Measurements from ENCODE around the gene CYSRT1. TPM values are rescaled to one million over a fixed set of nuclear protein-coding genes. Genes with fewer than 3 reads are reported as not detected.
A peak's percentile ranks its signal among the peaks of the same experiment; 100 is the strongest.

The CYSRT1 gene
- total and polyA plus RNA-seq, 2 donors = 0.57 to 2.8 TPM

- no peak overlapping the region for H3K27ac ChIP-seq (ENCODE audit: low read depth in 1 of 2, low read length in 1 of 2)
- WGBS = 96% methylated on average over 8 of the region's 8 CpGs
These were observed 22.0 kb upstream of the CYSRT1 start for GRCh38 chr9:137202966-137203365.

GRCh38 chr9:137204731-137205125 lies 20.2 kb upstream of the CYSRT1 start:
- Histone ChIP-seq H3K27ac (ENCODE audit: low read depth in 1 of 2, low read length in 1 of 2) (no peak overlapping the region), H3K4me3 (ENCODE audit: low read length in 2 of 2) (peak overlapping the region; percentile 84 to 92), H3K9me3 (ENCODE audit: control insufficient read depth in 2 of 2, insufficient read depth in 1 of 2, low read length in 1 of 2) (peaks cover 0 to 9% of the 10 kb centered on the region in 2 donors), H3K27me3 (ENCODE audit: control insufficient read depth in 2 of 2, insufficient read depth in 1 of 2, low read length in 1 of 2) (peaks cover 1 to 2% of the 10 kb centered on the region in 2 donors), H3K4me1 (ENCODE audit: control insufficient read depth in 2 of 2, insufficient read depth in 2 of 2, low read length in 2 of 2) (peaks cover 27 to 35% of the 10 kb centered on the region in 2 donors), H3K36me3 (ENCODE audit: control insufficient read depth in 2 of 2, insufficient read depth in 2 of 2, low read length in 1 of 2) (peaks cover 7 to 10% of the 10 kb centered on the region in 2 donors)
- no peak for DNase-seq (ENCODE audit: low read depth in 6 of 9, low spot score in 9 of 9)
- WGBS = 24% methylated on average over 21 of the region's 21 CpGs

More at GRCh38 chr9:137202966-137203365, 22.0 kb upstream of the CYSRT1 start:
- DNase-seq (ENCODE audit: low read depth in 6 of 9, low spot score in 9 of 9) = no peak
- Histone ChIP-seq H3K36me3 (ENCODE audit: control insufficient read depth in 2 of 2, insufficient read depth in 2 of 2, low read length in 1 of 2) (peaks cover 0 to 6% of the 10 kb centered on the region in 2 donors), H3K4me1 (ENCODE audit: control insufficient read depth in 2 of 2, insufficient read depth in 2 of 2, low read length in 2 of 2) (peaks cover 30 to 35% of the 10 kb centered on the region in 2 donors), H3K9me3 (ENCODE audit: control insufficient read depth in 2 of 2, insufficient read depth in 1 of 2, low read length in 1 of 2) (peaks cover 0 to 5% of the 10 kb centered on the region in 2 donors), H3K4me3 (ENCODE audit: low read length in 2 of 2) (no peak overlapping the region), H3K27me3 (ENCODE audit: control insufficient read depth in 2 of 2, insufficient read depth in 1 of 2, low read length in 1 of 2) (peaks cover 10 to 19% of the 10 kb centered on the region in 2 donors)

GRCh38 chr9:137205126-137206069 lies 19.6 kb upstream of the CYSRT1 start, which contains the start of the genes NDOR1 and TMEM203:
TSS of gene NDOR1 (plus strand) at chr9:137205700. CDS start at chr9:137205778, 78 bp downstream.
TSS of gene TMEM203 (minus strand) at chr9:137205648. CDS start at chr9:137205414, 234 bp downstream.
- under 1% methylated on average over 98 of the region's 98 CpGs for WGBS
- Histone ChIP-seq H3K4me1 (ENCODE audit: control insufficient read depth in 2 of 2, insufficient read depth in 2 of 2, low read length in 2 of 2) (peaks cover 27 to 35% of the 10 kb centered on the region in 2 donors), H3K9me3 (ENCODE audit: control insufficient read depth in 2 of 2, insufficient read depth in 1 of 2, low read length in 1 of 2) (peaks cover 0 to 9% of the 10 kb centered on the region in 2 donors), H3K36me3 (ENCODE audit: control insufficient read depth in 2 of 2, insufficient read depth in 2 of 2, low read length in 1 of 2) (peaks cover 10 to 11% of the 10 kb centered on the region in 2 donors), H3K4me3 (ENCODE audit: low read length in 2 of 2) (peak within 1 kb of the TSS; percentile 84 to 92), H3K27ac (ENCODE audit: low read depth in 1 of 2, low read length in 1 of 2) (peak within 1 kb of the TSS; percentile 65 to 81), H3K27me3 (ENCODE audit: control insufficient read depth in 2 of 2, insufficient read depth in 1 of 2, low read length in 1 of 2) (no peaks in the 10 kb centered on the region)
- peak; percentile 68 to 94 (median 86) for DNase-seq (ENCODE audit: low read depth in 6 of 9, low spot score in 9 of 9)

GRCh38 chr9:137206602-137207001 lies 18.4 kb upstream of the CYSRT1 start:
- H3K27me3 ChIP-seq (ENCODE audit: control insufficient read depth in 2 of 2, insufficient read depth in 1 of 2, low read length in 1 of 2) = no peaks in the 10 kb centered on the region
- peaks cover 23 to 28% of the 10 kb centered on the region in 2 donors for H3K4me1 ChIP-seq (ENCODE audit: control insufficient read depth in 2 of 2, insufficient read depth in 2 of 2, low read length in 2 of 2)
- peaks cover 10 to 11% of the 10 kb centered on the region in 2 donors for H3K36me3 ChIP-seq (ENCODE audit: control insufficient read depth in 2 of 2, insufficient read depth in 2 of 2, low read length in 1 of 2)
- H3K4me3 ChIP-seq (ENCODE audit: low read length in 2 of 2) = peak overlapping the region in 1 of 2 donors; percentile 92
- DNase-seq (ENCODE audit: low read depth in 6 of 9, low spot score in 9 of 9) = no peak
- H3K27ac ChIP-seq (ENCODE audit: low read depth in 1 of 2, low read length in 1 of 2) = no peak overlapping the region
- peaks cover 0 to 9% of the 10 kb centered on the region in 2 donors for H3K9me3 ChIP-seq (ENCODE audit: control insufficient read depth in 2 of 2, insufficient read depth in 1 of 2, low read length in 1 of 2)
- WGBS = 92% methylated on average over 7 of the region's 7 CpGs

- no peak overlapping the region for H3K4me3 ChIP-seq (ENCODE audit: low read length in 2 of 2)
- WGBS = 89% methylated on average over 13 of the region's 13 CpGs
- H3K4me1 ChIP-seq (ENCODE audit: control insufficient read depth in 2 of 2, insufficient read depth in 2 of 2, low read length in 2 of 2) = peaks cover 4 to 6% of the 10 kb centered on the region in 2 donors
- DNase-seq (ENCODE audit: low read depth in 6 of 9, low spot score in 9 of 9) = no peak
- peaks cover 26 to 45% of the 10 kb centered on the region in 2 donors for H3K36me3 ChIP-seq (ENCODE audit: control insufficient read depth in 2 of 2, insufficient read depth in 2 of 2, low read length in 1 of 2)
- H3K27me3 ChIP-seq (ENCODE audit: control insufficient read depth in 2 of 2, insufficient read depth in 1 of 2, low read length in 1 of 2) = no peaks in the 10 kb centered on the region
- H3K27ac ChIP-seq (ENCODE audit: low read depth in 1 of 2, low read length in 1 of 2) = no peak overlapping the region
- peaks cover 0 to 3% of the 10 kb centered on the region in 2 donors for H3K9me3 ChIP-seq (ENCODE audit: control insufficient read depth in 2 of 2, insufficient read depth in 1 of 2, low read length in 1 of 2)
These were observed 13.4 kb upstream of the CYSRT1 start for GRCh38 chr9:137211532-137211931.

GRCh38 chr9:137212520-137212919 lies 12.5 kb upstream of the CYSRT1 start:
- peaks cover 0 to 3% of the 10 kb centered on the region in 2 donors for H3K9me3 ChIP-seq (ENCODE audit: control insufficient read depth in 2 of 2, insufficient read depth in 1 of 2, low read length in 1 of 2)
- 96% methylated on average over 21 of the region's 21 CpGs for WGBS
- H3K4me1 ChIP-seq (ENCODE audit: control insufficient read depth in 2 of 2, insufficient read depth in 2 of 2, low read length in 2 of 2) = no peaks in the 10 kb centered on the region
- DNase-seq (ENCODE audit: low read depth in 6 of 9, low spot score in 9 of 9) = no peak
- no peaks in the 10 kb centered on the region for H3K27me3 ChIP-seq (ENCODE audit: control insufficient read depth in 2 of 2, insufficient read depth in 1 of 2, low read length in 1 of 2)
- H3K4me3 ChIP-seq (ENCODE audit: low read length in 2 of 2) = no peak overlapping the region
- H3K36me3 ChIP-seq (ENCODE audit: control insufficient read depth in 2 of 2, insufficient read depth in 2 of 2, low read length in 1 of 2) = peaks cover 27 to 52% of the 10 kb centered on the region in 2 donors
- no peak overlapping the region for H3K27ac ChIP-seq (ENCODE audit: low read depth in 1 of 2, low read length in 1 of 2)

- Histone ChIP-seq H3K4me1 (ENCODE audit: control insufficient read depth in 2 of 2, insufficient read depth in 2 of 2, low read length in 2 of 2) (no peaks in the 10 kb centered on the region), H3K27ac (ENCODE audit: low read depth in 1 of 2, low read length in 1 of 2) (no peak overlapping the region), H3K27me3 (ENCODE audit: control insufficient read depth in 2 of 2, insufficient read depth in 1 of 2, low read length in 1 of 2) (no peaks in the 10 kb centered on the region), H3K4me3 (ENCODE audit: low read length in 2 of 2) (no peak overlapping the region), H3K36me3 (ENCODE audit: control insufficient read depth in 2 of 2, insufficient read depth in 2 of 2, low read length in 1 of 2) (peaks cover 27 to 52% of the 10 kb centered on the region in 2 donors), H3K9me3 (ENCODE audit: control insufficient read depth in 2 of 2, insufficient read depth in 1 of 2, low read length in 1 of 2) (peaks cover 0 to 3% of the 10 kb centered on the region in 2 donors)
- 97% methylated on average over 49 of the region's 49 CpGs for WGBS
- no peak for DNase-seq (ENCODE audit: low read depth in 6 of 9, low spot score in 9 of 9)
These were observed 11.6 kb upstream of the CYSRT1 start for GRCh38 chr9:137213160-137214060.

- no peaks in the 10 kb centered on the region for H3K4me1 ChIP-seq (ENCODE audit: control insufficient read depth in 2 of 2, insufficient read depth in 2 of 2, low read length in 2 of 2)
- H3K27ac ChIP-seq (ENCODE audit: low read depth in 1 of 2, low read length in 1 of 2) = no peak overlapping the region
- no peaks in the 10 kb centered on the region for H3K27me3 ChIP-seq (ENCODE audit: control insufficient read depth in 2 of 2, insufficient read depth in 1 of 2, low read length in 1 of 2)
- DNase-seq (ENCODE audit: low read depth in 6 of 9, low spot score in 9 of 9) = no peak
- H3K36me3 ChIP-seq (ENCODE audit: control insufficient read depth in 2 of 2, insufficient read depth in 2 of 2, low read length in 1 of 2) = peaks cover 23 to 45% of the 10 kb centered on the region in 2 donors
- H3K9me3 ChIP-seq (ENCODE audit: control insufficient read depth in 2 of 2, insufficient read depth in 1 of 2, low read length in 1 of 2) = no peaks in the 10 kb centered on the region
- no peak overlapping the region for H3K4me3 ChIP-seq (ENCODE audit: low read length in 2 of 2)
- 99% methylated on average over 19 of the region's 19 CpGs for WGBS
These were observed 10.4 kb upstream of the CYSRT1 start for GRCh38 chr9:137214620-137215019.
